MM.1S (cell line): ENCODE data around the gene CNTN1.

ENCODE experiments used
- EZH2 ChIP-seq: fragments of 300-600 bp; sonication (generic); optimal IDR thresholded peaks from 2 replicates; pipeline ENCODE3; 2017; ENCODE audit warnings: low read depth, mild to moderate bottlenecking, antibody characterized with exemption, low read length, mixed read lengths
- EZH2phosphoT487 ChIP-seq: fragments of 300-600 bp; sonication (generic); IDR thresholded peaks from 2 replicates; pipeline ENCODE4 v1.6.1; 2018; ENCODE audit warnings: antibody characterized with exemption, low read length
- TF ChIP-seq, protein P1 (sequence below): fragments of 300-600 bp; sonication (generic); IDR thresholded peaks from 2 replicates; pipeline ENCODE4 v1.5.1; 2016; ENCODE audit warnings: antibody characterized with exemption, low read length, mixed read lengths

DNA sequence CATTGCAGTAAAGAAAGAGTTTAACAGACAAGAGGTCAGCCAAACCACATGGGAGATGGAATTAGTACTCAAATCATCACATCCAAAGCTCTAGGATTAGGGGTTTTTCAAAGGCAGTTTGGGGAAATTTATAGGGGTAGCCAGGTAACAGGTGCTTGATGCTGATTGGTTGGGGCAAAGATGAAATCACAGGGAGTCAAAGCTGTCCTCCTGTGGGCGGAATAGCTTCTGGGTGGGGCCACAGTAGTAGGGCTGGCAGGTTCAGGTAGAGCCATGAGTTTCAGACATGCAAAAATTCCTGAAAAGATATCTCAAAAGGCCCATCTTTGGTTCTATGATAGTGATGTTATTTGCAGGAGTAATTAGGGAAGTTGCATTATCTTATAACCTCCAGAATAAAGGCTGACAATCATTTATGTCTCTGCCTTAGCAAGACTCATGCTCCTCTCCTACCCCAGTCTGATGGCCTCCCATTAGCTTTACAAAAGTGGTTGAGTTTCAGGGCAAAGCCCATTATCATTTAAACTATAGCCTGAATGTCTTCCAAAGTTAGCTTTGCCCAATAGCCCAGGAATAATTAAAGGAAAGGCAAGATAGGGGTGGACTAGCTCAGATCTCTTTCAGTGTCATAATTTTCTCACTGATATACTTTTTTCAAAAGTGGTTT, 42.1 kb upstream of the CNTN1 start:
- TF ChIP-seq, protein P1, sequence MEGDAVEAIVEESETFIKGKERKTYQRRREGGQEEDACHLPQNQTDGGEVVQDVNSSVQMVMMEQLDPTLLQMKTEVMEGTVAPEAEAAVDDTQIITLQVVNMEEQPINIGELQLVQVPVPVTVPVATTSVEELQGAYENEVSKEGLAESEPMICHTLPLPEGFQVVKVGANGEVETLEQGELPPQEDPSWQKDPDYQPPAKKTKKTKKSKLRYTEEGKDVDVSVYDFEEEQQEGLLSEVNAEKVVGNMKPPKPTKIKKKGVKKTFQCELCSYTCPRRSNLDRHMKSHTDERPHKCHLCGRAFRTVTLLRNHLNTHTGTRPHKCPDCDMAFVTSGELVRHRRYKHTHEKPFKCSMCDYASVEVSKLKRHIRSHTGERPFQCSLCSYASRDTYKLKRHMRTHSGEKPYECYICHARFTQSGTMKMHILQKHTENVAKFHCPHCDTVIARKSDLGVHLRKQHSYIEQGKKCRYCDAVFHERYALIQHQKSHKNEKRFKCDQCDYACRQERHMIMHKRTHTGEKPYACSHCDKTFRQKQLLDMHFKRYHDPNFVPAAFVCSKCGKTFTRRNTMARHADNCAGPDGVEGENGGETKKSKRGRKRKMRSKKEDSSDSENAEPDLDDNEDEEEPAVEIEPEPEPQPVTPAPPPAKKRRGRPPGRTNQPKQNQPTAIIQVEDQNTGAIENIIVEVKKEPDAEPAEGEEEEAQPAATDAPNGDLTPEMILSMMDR: no peak
- TF ChIP-seq EZH2phosphoT487 (no peak), EZH2 (no peak)
